ENCODE results near the gene PRC1.

Gene PRC1

GRCh38 chr15:90966262-90966661 lies 28.1 kb downstream of the PRC1 start:
- no peak for TF ChIP-seq CTCF (conservative IDR thresholded peaks at IDR 0.05; ENCODE audit: low read depth, low read length)
- DNase-seq (ENCODE audit: low read depth), result no peak
- H3K4me3 ChIP-seq (ENCODE audit: low read depth, low read length), result no peak overlapping the region

GRCh38 chr15:90962021-90962420 lies 32.3 kb downstream of the PRC1 start:
- no peak overlapping the region for H3K4me3 ChIP-seq (ENCODE audit: low read depth, low read length)
- no peak for TF ChIP-seq CTCF (conservative IDR thresholded peaks at IDR 0.05; ENCODE audit: low read depth, low read length)
- DNase-seq (ENCODE audit: low read depth), result no peak

- no peak overlapping the region for H3K4me3 ChIP-seq (ENCODE audit: low read depth, low read length)
- DNase-seq (ENCODE audit: low read depth), result no peak
- TF ChIP-seq CTCF (conservative IDR thresholded peaks at IDR 0.05; ENCODE audit: low read depth, low read length), result no peak
These were observed 33.8 kb downstream of the PRC1 start for GRCh38 chr15:90960298-90961091.

GRCh38 chr15:90959894-90960293 lies 34.4 kb downstream of the PRC1 start:
- TF ChIP-seq CTCF (conservative IDR thresholded peaks at IDR 0.05; ENCODE audit: low read depth, low read length), result no peak
- H3K4me3 ChIP-seq (ENCODE audit: low read depth, low read length), result no peak overlapping the region
- no peak for DNase-seq (ENCODE audit: low read depth)

GRCh38 chr15:90959028-90959595 lies 35.2 kb downstream of the PRC1 start:
- no peak for TF ChIP-seq CTCF (conservative IDR thresholded peaks at IDR 0.05; ENCODE audit: low read depth, low read length)
- H3K4me3 ChIP-seq (ENCODE audit: low read depth, low read length), result no peak overlapping the region
- no peak for DNase-seq (ENCODE audit: low read depth)

- no peak for DNase-seq (ENCODE audit: low read depth)
- TF ChIP-seq CTCF (conservative IDR thresholded peaks at IDR 0.05; ENCODE audit: low read depth, low read length), result no peak
- peak overlapping the region; percentile 74 for H3K4me3 ChIP-seq (ENCODE audit: low read depth, low read length)
These were observed 36.5 kb downstream of the PRC1 start for GRCh38 chr15:90957791-90958190.
